Prostate gland (tissue), 2 donors: ENCODE measurements around the gene L1CAM. TPM values are rescaled to one million over a fixed set of nuclear protein-coding genes. Genes with fewer than 3 reads are reported as not detected.

Source experiments
- DNase-seq: peaks from one replicate; pipeline ENCODE4 v3.0.0-alpha.2; 2019; ENCODE audit warnings: low spot score
- H3K27ac ChIP-seq, 2 donors: fragments of 200-600 bp; sonication (generic); 2 replicates each; pipeline ENCODE4 v1.5.1; 2017 to 2019
- H3K27me3 ChIP-seq: fragments of 200-600 bp; sonication (generic); replicated peaks from 2 replicates; pipeline ENCODE4 v1.5.1; 2019; ENCODE audit not compliant: insufficient read depth
- H3K36me3 ChIP-seq, 2 donors: fragments of 200-600 bp; sonication (generic); 1 replicate in 1 of 2; 2 replicates in 1 of 2; pipeline versions ENCODE4 v1.5.1 to v1.8.1; 2017 to 2019
- H3K4me1 ChIP-seq: fragments of 200-600 bp; sonication (generic); replicated peaks from 2 replicates; pipeline ENCODE4 v1.5.1; 2019
- H3K4me3 ChIP-seq, 2 donors: fragments of 200-600 bp; sonication (generic); 2 replicates each; pipeline ENCODE4 v1.5.1; 2017 to 2019
- H3K9me3 ChIP-seq: fragments of 200-600 bp; sonication (generic); 2 replicates; pipeline ENCODE4 v1.5.1; 2017
- CTCF ChIP-seq, 4 experiments: fragments of 200-600 bp in 2 of 4; fragments of 450-650 bp in 2 of 4; sonication (generic) in 2 of 4; IDR thresholded peaks; 1 replicate in 3 of 4; 2 replicates in 1 of 4; pipeline ENCODE4 v1.5.1; 2016 to 2019; ENCODE audit warnings: antibody characterized with exemption in 4 of 4, mild to moderate bottlenecking in 2 of 4, moderate library complexity in 2 of 4
- POLR2A ChIP-seq: fragments of 450-650 bp; IDR thresholded peaks from one replicate; pipeline ENCODE4 v1.6.1; 2016; ENCODE audit warnings: antibody characterized with exemption, mild to moderate bottlenecking
- POLR2AphosphoS5 ChIP-seq: sonication (generic); formaldehyde crosslinking; IDR thresholded peaks from one replicate; pipeline ENCODE4 v1.6.1; 2017; ENCODE audit warnings: antibody characterized with exemption
- WGBS: methylation state at CpG from one replicate; pipeline ENCODE4 v1.1.5; 2018; 5-methylcytosine and 5-hydroxymethylcytosine counted together
- intact Hi-C: fragments of 100-400 bp; cut with DNase I; formaldehyde crosslinking; loops from one replicate; pipeline ENCODE4 v1.14.2; 2022
- total RNA-seq, 2 donors: library from RNA; depleted of rRNA; stranded (reverse); fragments of >200 nt; gene quantifications; one replicate each; pipeline ENCODE4 v1.1.0, GENCODE V29; 2016

L1CAM gene
- total RNA-seq, 2 donors from 2014 or later, result 0.73 to 18.0 TPM

DNA sequence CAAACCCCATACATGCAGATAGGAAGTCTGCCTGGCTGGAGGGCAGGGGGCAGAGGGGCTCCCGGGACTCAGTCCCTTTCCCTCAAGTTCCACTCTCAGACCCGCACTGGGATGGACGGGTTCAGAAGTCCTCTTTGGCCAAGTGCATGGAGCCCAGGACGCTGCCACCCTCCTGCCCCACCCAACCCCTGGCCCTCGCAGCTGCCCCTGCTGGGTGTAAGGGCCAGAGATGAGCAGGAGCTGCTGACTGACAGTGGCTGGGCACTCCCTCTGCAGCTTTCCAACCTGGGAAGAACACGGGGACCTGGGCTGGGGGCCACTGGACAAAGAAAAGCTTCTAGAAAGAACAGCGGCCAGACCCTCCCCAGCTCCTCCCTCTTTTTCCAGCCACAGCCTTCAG, 3.4 kb downstream of the L1CAM start:
- no peak overlapping the region for H3K27ac ChIP-seq
- peaks cover 2% of the 10 kb centered on the region for H3K27me3 ChIP-seq
- 62% methylated on average over 4 of the region's 7 CpGs for WGBS
- no peak for DNase-seq
- no peaks in the 10 kb centered on the region for H3K36me3 ChIP-seq
- no peaks in the 10 kb centered on the region for H3K4me1 ChIP-seq
- TF ChIP-seq CTCF (IDR thresholded peaks at IDR 0.05), result no peak
- no peak for TF ChIP-seq POLR2A
- no peak for TF ChIP-seq POLR2AphosphoS5
- H3K9me3 ChIP-seq, result no peaks in the 10 kb centered on the region
- intact Hi-C loops, result no loop called here
- H3K4me3 ChIP-seq, result no peak overlapping the region

DNA sequence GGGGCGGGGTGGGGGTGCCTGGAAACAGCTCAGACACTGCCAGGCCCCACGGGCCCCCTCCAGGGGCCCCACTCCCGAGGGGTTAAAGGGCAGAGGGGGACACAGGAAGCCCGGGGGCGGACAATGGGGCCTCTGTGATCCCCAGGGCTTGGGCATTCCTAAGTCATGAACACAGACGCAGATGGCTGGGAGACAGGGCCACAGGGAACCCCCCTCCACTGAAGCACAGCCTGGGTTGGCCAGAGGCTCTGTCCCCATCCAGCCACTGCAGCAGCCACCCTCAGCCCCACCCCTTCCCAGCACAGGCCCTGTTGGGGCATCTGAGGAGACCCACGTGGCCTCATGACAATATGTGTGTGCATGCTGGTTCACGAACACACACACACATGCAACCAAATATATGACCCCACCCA, 3.9 kb downstream of the L1CAM start:
- Histone ChIP-seq H3K4me3 (no peak overlapping the region), H3K36me3 (no peaks in the 10 kb centered on the region), H3K4me1 (no peaks in the 10 kb centered on the region), H3K27me3 (peaks cover 2% of the 10 kb centered on the region), H3K27ac (no peak overlapping the region), H3K9me3 (no peaks in the 10 kb centered on the region)
- intact Hi-C loops, result no loop called here
- 52% methylated on average over 4 of the region's 8 CpGs for whole genome bisulfite sequencing
- no peak for TF ChIP-seq POLR2A
- no peak for TF ChIP-seq CTCF (IDR thresholded peaks at IDR 0.05)
- no peak for TF ChIP-seq POLR2AphosphoS5
- no peak for DNase-seq

GRCh38 chrX:153881281-153881680, 4.7 kb downstream of the L1CAM start:
- intact Hi-C loops, result no loop called here
- TF ChIP-seq CTCF (IDR thresholded peaks at IDR 0.05) (no peak), POLR2A (no peak), POLR2AphosphoS5 (no peak)
- no peaks in the 10 kb centered on the region for H3K4me1 ChIP-seq
- no peak overlapping the region for H3K27ac ChIP-seq
- WGBS, result 77% methylated on average over 7 of the region's 7 CpGs
- H3K9me3 ChIP-seq, result no peaks in the 10 kb centered on the region
- DNase-seq, result no peak
- no peak overlapping the region for H3K4me3 ChIP-seq
- no peaks in the 10 kb centered on the region for H3K36me3 ChIP-seq
- peaks cover 2% of the 10 kb centered on the region for H3K27me3 ChIP-seq

DNA sequence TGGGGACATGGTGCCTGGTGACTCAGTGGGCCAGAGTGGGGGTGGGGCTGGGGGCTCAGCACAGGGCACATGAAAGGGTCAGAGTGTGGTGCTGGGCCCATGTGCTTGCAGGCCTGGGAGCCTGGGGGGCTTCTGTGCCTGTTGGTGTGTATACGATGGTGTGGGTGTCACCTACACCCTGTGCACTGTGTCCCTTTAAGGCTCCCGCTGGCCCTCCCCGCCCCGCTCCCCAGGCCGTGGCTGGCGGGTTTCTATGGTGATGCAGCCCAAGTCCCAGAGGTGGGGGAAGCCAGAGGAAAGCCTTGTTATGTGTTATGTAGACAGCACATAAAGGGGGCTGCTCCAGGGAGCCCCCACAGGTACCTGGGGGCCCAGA, 5.5 kb downstream of the L1CAM start:
- H3K27me3 ChIP-seq, result peaks cover 2% of the 10 kb centered on the region

More for the DNA sequence above, 5.5 kb downstream of the L1CAM start:
- 23% methylated on average over 5 of the region's 6 CpGs for WGBS
- H3K27ac ChIP-seq, result no peak overlapping the region
- TF ChIP-seq POLR2A (no peak), POLR2AphosphoS5 (no peak), CTCF (IDR thresholded peaks at IDR 0.05) (no peak)
- H3K36me3 ChIP-seq, result no peaks in the 10 kb centered on the region
- no peak overlapping the region for H3K4me3 ChIP-seq
- intact Hi-C loops, result no loop called here
- DNase-seq, result no peak
- H3K9me3 ChIP-seq, result no peaks in the 10 kb centered on the region
- H3K4me1 ChIP-seq, result no peaks in the 10 kb centered on the region
